DND-41 (cell line): ENCODE data around the gene AFAP1.

Experiments used
- EZH2 ChIP-seq: IDR thresholded peaks from 3 replicates; pipeline ENCODE4 v1.6.1; 2012; ENCODE audit warnings: borderline replicate concordance, low read depth, mild to moderate bottlenecking, moderate library complexity, low read length, inconsistent platforms; ENCODE audit not compliant: severe bottlenecking
- TF ChIP-seq, protein P1 (sequence below): IDR thresholded peaks from 2 replicates; pipeline ENCODE4 v1.5.1; 2012; ENCODE audit warnings: borderline replicate concordance, low read length, moderate library complexity, mild to moderate bottlenecking; ENCODE audit not compliant: poor library complexity, severe bottlenecking; ENCODE audit errors: extremely low read depth

DNA sequence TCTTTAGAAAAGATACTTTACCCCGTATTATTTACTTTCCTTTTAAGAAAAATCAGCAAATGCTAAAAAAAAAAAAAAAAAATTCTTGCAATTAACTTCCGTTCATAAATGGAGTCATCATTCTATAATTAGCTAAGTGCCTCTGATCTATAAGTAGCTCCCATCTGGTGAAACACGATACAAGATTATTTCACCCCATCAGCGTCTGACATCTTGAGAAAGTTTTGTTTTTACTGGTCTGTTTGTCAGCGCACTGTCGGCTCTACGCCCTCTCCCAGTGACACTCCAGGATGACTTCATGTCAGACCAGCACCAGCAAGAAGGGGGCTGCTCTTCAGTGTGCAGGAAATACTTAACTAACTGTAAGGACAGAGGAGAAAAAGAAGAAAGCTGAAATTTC, 108.3 kb downstream of the AFAP1 start:
- TF ChIP-seq EZH2 = no peak
- TF ChIP-seq, protein P1, sequence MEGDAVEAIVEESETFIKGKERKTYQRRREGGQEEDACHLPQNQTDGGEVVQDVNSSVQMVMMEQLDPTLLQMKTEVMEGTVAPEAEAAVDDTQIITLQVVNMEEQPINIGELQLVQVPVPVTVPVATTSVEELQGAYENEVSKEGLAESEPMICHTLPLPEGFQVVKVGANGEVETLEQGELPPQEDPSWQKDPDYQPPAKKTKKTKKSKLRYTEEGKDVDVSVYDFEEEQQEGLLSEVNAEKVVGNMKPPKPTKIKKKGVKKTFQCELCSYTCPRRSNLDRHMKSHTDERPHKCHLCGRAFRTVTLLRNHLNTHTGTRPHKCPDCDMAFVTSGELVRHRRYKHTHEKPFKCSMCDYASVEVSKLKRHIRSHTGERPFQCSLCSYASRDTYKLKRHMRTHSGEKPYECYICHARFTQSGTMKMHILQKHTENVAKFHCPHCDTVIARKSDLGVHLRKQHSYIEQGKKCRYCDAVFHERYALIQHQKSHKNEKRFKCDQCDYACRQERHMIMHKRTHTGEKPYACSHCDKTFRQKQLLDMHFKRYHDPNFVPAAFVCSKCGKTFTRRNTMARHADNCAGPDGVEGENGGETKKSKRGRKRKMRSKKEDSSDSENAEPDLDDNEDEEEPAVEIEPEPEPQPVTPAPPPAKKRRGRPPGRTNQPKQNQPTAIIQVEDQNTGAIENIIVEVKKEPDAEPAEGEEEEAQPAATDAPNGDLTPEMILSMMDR = no peak
